ENCODE results near the gene HECA. TPM values are rescaled to one million over a fixed set of nuclear protein-coding genes. Genes with fewer than 3 reads are reported as not detected.

Gene HECA
- total and polyA plus RNA-seq, 10 of the 15 experiments (the other 5 are each of a cell fraction or from before 2014, with no cell fraction given), result 0.52 to 7.2 (median 2.7) TPM

GRCh38 chr6:139147628-139148027, 12.7 kb downstream of the HECA start:
- H3K79me2 ChIP-seq (ENCODE audit: control insufficient read depth, insufficient read depth, low read length), result no peaks in the 10 kb centered on the region
- no peaks in the 10 kb centered on the region for H3K4me1 ChIP-seq (ENCODE audit: control insufficient read depth, insufficient read depth, low read length)
- CTCF ChIA-PET, result interaction anchor here (1.3 kb wide), 1 partner anchor 15 kb away, joined by 3 read pairs; no protein-coding TSS in a partner anchor

GRCh38 chr6:139148557-139149235, 13.8 kb downstream of the HECA start:
- in situ Hi-C loops (cut with MboI) (no loop called here), intact Hi-C loops (cut with micrococcal nuclease; ENCODE audit: unreplicated experiment) (no loop called here)
- RAD21 ChIA-PET (ENCODE audit: unreplicated experiment), result no interaction called here
- POLR2A ChIA-PET, result no interaction called here
- FAIRE-seq (no peak), ATAC-seq (no peak), DNase-seq (ENCODE audit: low read depth, low spot score) (no peak)
- CTCF ChIA-PET, result interaction anchor here (1.0 kb wide), 1 partner anchor 216 kb away, joined by 3 read pairs; no protein-coding TSS in a partner anchor
- H3K4me3 ChIP-seq, result no peak overlapping the region
- H3K27me3 ChIP-seq (replicated peaks in 1 of 2; ENCODE audit: control insufficient read depth in 2 of 2, insufficient read depth in 2 of 2, low read length in 1 of 2), result no peaks in the 10 kb centered on the region
- WGBS (ENCODE audit: insufficient coverage, insufficient replicate concordance, low lambda C conversion rate, missing lambda C conversion rate), result 83% methylated on average over 7 of the region's 7 CpGs
- H3K27ac ChIP-seq (ENCODE audit: control insufficient read depth, insufficient read depth), result no peak overlapping the region
- TF ChIP-seq YY1 (IDR thresholded peaks at IDR 0.05; ENCODE audit: low read depth, low read length) (no peak), ZBTB33 (IDR thresholded peaks at IDR 0.05) (no peak), ZNF622 (IDR thresholded peaks at IDR 0.05) (no peak), NKRF (conservative IDR thresholded peaks at IDR 0.05) (no peak), RAD51 (IDR thresholded peaks at IDR 0.05) (no peak), ZNF274 (IDR thresholded peaks at IDR 0.05; ENCODE audit: insufficient read depth, insufficient read length) (no peak)
- SMC1A ChIA-PET (ENCODE audit: uncharacterized antibody, unreplicated experiment), result interaction anchor here (0.8 to 1.5 kb wide), 3 partner anchors 11 to 54 kb away, joined by 3 to 4 read pairs (median 3); no protein-coding TSS in a partner anchor
- no peaks in the 10 kb centered on the region for H4K20me1 ChIP-seq (ENCODE audit: control insufficient read depth, insufficient read depth)
- no peaks in the 10 kb centered on the region for H3K9me3 ChIP-seq (replicated peaks; ENCODE audit: control insufficient read depth, insufficient read depth, low read length)
- BruUV-seq (replicated peaks), result no TSS peak
- H3K4me1 ChIP-seq (ENCODE audit: control insufficient read depth, insufficient read depth, low read length), result no peaks in the 10 kb centered on the region
- no peaks in the 10 kb centered on the region for H3K79me2 ChIP-seq (ENCODE audit: control insufficient read depth, insufficient read depth, low read length)
- H3K36me3 ChIP-seq (ENCODE audit: control insufficient read depth in 2 of 2, insufficient read depth in 2 of 2, low read length in 1 of 2), result no peaks in the 10 kb centered on the region
- no peak overlapping the region for H3K9ac ChIP-seq (ENCODE audit: control insufficient read depth, insufficient read depth, low read length)
- no peak overlapping the region for H2AFZ ChIP-seq (ENCODE audit: control insufficient read depth, low read depth, low read length)
- no peak overlapping the region for H3K4me2 ChIP-seq (ENCODE audit: control insufficient read depth, insufficient read depth)

More at GRCh38 chr6:139147628-139148027, 12.7 kb downstream of the HECA start:
- no peaks in the 10 kb centered on the region for H3K27me3 ChIP-seq (replicated peaks in 1 of 2; ENCODE audit: control insufficient read depth in 2 of 2, insufficient read depth in 2 of 2, low read length in 1 of 2)
- no peak for ATAC-seq
- no peak overlapping the region for H3K4me2 ChIP-seq (ENCODE audit: control insufficient read depth, insufficient read depth)
- in situ Hi-C loops (cut with MboI) (no loop called here), intact Hi-C loops (cut with micrococcal nuclease; ENCODE audit: unreplicated experiment) (no loop called here)
- 91% methylated on average over 4 of the region's 4 CpGs for WGBS (ENCODE audit: insufficient coverage, insufficient replicate concordance, low lambda C conversion rate, missing lambda C conversion rate)
- H4K20me1 ChIP-seq (ENCODE audit: control insufficient read depth, insufficient read depth), result no peaks in the 10 kb centered on the region
- H2AFZ ChIP-seq (ENCODE audit: control insufficient read depth, low read depth, low read length), result no peak overlapping the region
- H3K4me3 ChIP-seq, result no peak overlapping the region
- SMC1A ChIA-PET (ENCODE audit: uncharacterized antibody, unreplicated experiment), result no interaction called here
- RAD21 ChIA-PET (ENCODE audit: unreplicated experiment), result no interaction called here
- no TSS peak for BruUV-seq (replicated peaks)
- H3K36me3 ChIP-seq (ENCODE audit: control insufficient read depth in 2 of 2, insufficient read depth in 2 of 2, low read length in 1 of 2), result no peaks in the 10 kb centered on the region
- POLR2A ChIA-PET, result no interaction called here
- TF ChIP-seq FOS (IDR thresholded peaks at IDR 0.05; ENCODE audit: borderline replicate concordance, extremely low read depth, insufficient read length) (no peak), SPI1 (IDR thresholded peaks at IDR 0.05; ENCODE audit: borderline replicate concordance, insufficient read depth, low read depth, low read length) (0 out of 2 replicates have a peak, but pooled peaks have one; percentile 27)
- no peaks in the 10 kb centered on the region; the same call in 2 of the 3 replicates for H3K9me3 ChIP-seq (replicated peaks; ENCODE audit: control insufficient read depth, insufficient read depth, low read length)
- DNase-seq (ENCODE audit: low read depth, low spot score), result no peak
- FAIRE-seq, result peak; percentile 13
- H3K27ac ChIP-seq (ENCODE audit: control insufficient read depth, insufficient read depth), result no peak overlapping the region
- H3K9ac ChIP-seq (ENCODE audit: control insufficient read depth, insufficient read depth, low read length), result no peak overlapping the region
